ENCODE results near the gene SOX11. TPM values are rescaled to one million over a fixed set of nuclear protein-coding genes. Genes with fewer than 3 reads are reported as not detected.
"Not testable (repeated sequence)": the region's sequence is repeated elsewhere in the genome, so short reads cannot be mapped to it uniquely, and the experiment has no call there.

Gene SOX11
- under 0.01 TPM for total RNA-seq

- Histone ChIP-seq H3K4me1 (ENCODE audit: insufficient read depth, low read length) (no peaks in the 10 kb centered on the region), H3K4me3 (ENCODE audit: low read length) (no peak within 1 kb of the TSS), H3K27me3 (ENCODE audit: insufficient read depth, low read length) (peaks cover 66% of the 10 kb centered on the region), H3K9me3 (ENCODE audit: low read depth, low read length) (no peaks in the 10 kb centered on the region)
Measured at GRCh38 chr2:5691985-5692529, at the start of gene SOX11. Gene SOX11 (plus strand): TSS chr2:5692384. CDS start chr2:5692722, 338 bp downstream.

- H3K4me1 ChIP-seq (ENCODE audit: insufficient read depth, low read length); H3K4me3 ChIP-seq (ENCODE audit: low read length); H3K27me3 ChIP-seq (ENCODE audit: insufficient read depth, low read length); H3K9me3 ChIP-seq (ENCODE audit: low read depth, low read length): not testable (repeated sequence)
Measured at GRCh38 chr2:5652734-5653133, 39.5 kb upstream of the SOX11 start.

GRCh38 chr2:5653756-5654155 lies 38.4 kb upstream of the SOX11 start:
- H3K4me3 ChIP-seq (ENCODE audit: low read length); H3K4me1 ChIP-seq (ENCODE audit: insufficient read depth, low read length); H3K27me3 ChIP-seq (ENCODE audit: insufficient read depth, low read length); H3K9me3 ChIP-seq (ENCODE audit: low read depth, low read length): not testable (repeated sequence)

GRCh38 chr2:5657231-5657630 lies 35.0 kb upstream of the SOX11 start:
- Histone ChIP-seq H3K4me1 (ENCODE audit: insufficient read depth, low read length) (no peaks in the 10 kb centered on the region), H3K9me3 (ENCODE audit: low read depth, low read length) (no peaks in the 10 kb centered on the region), H3K4me3 (ENCODE audit: low read length) (no peak overlapping the region), H3K27me3 (ENCODE audit: insufficient read depth, low read length) (no peaks in the 10 kb centered on the region)

GRCh38 chr2:5660591-5660990 lies 31.6 kb upstream of the SOX11 start:
- Histone ChIP-seq H3K4me3 (ENCODE audit: low read length) (no peak overlapping the region), H3K27me3 (ENCODE audit: insufficient read depth, low read length) (no peaks in the 10 kb centered on the region), H3K4me1 (ENCODE audit: insufficient read depth, low read length) (no peaks in the 10 kb centered on the region), H3K9me3 (ENCODE audit: low read depth, low read length) (no peaks in the 10 kb centered on the region)

- Histone ChIP-seq H3K9me3 (ENCODE audit: low read depth, low read length) (no peaks in the 10 kb centered on the region), H3K27me3 (ENCODE audit: insufficient read depth, low read length) (no peaks in the 10 kb centered on the region), H3K4me1 (ENCODE audit: insufficient read depth, low read length) (no peaks in the 10 kb centered on the region), H3K4me3 (ENCODE audit: low read length) (no peak overlapping the region)
Measured at GRCh38 chr2:5661362-5661761, 30.8 kb upstream of the SOX11 start.

- Histone ChIP-seq H3K9me3 (ENCODE audit: low read depth, low read length) (no peaks in the 10 kb centered on the region), H3K4me1 (ENCODE audit: insufficient read depth, low read length) (no peaks in the 10 kb centered on the region), H3K4me3 (ENCODE audit: low read length) (no peak overlapping the region), H3K27me3 (ENCODE audit: insufficient read depth, low read length) (no peaks in the 10 kb centered on the region)
Measured at GRCh38 chr2:5664278-5664681, 27.9 kb upstream of the SOX11 start.

- Histone ChIP-seq H3K4me3 (ENCODE audit: low read length) (no peak overlapping the region), H3K4me1 (ENCODE audit: insufficient read depth, low read length) (no peaks in the 10 kb centered on the region), H3K27me3 (ENCODE audit: insufficient read depth, low read length) (no peaks in the 10 kb centered on the region), H3K9me3 (ENCODE audit: low read depth, low read length) (no peaks in the 10 kb centered on the region)
Measured at GRCh38 chr2:5665066-5665465, 27.1 kb upstream of the SOX11 start.

- H3K4me1 ChIP-seq (ENCODE audit: insufficient read depth, low read length): no peaks in the 10 kb centered on the region
- no peaks in the 10 kb centered on the region for H3K27me3 ChIP-seq (ENCODE audit: insufficient read depth, low read length)
- no peak overlapping the region for H3K4me3 ChIP-seq (ENCODE audit: low read length)
- H3K9me3 ChIP-seq (ENCODE audit: low read depth, low read length): no peaks in the 10 kb centered on the region
Measured at GRCh38 chr2:5666798-5667197, 25.4 kb upstream of the SOX11 start.

- H3K4me1 ChIP-seq (ENCODE audit: insufficient read depth, low read length); H3K4me3 ChIP-seq (ENCODE audit: low read length); H3K9me3 ChIP-seq (ENCODE audit: low read depth, low read length); H3K27me3 ChIP-seq (ENCODE audit: insufficient read depth, low read length): not testable (repeated sequence)
Measured at GRCh38 chr2:5667655-5668054, 24.5 kb upstream of the SOX11 start.

GRCh38 chr2:5668682-5669250 lies 23.4 kb upstream of the SOX11 start:
- no peaks in the 10 kb centered on the region for H3K4me1 ChIP-seq (ENCODE audit: insufficient read depth, low read length)
- no peaks in the 10 kb centered on the region for H3K9me3 ChIP-seq (ENCODE audit: low read depth, low read length)
- H3K4me3 ChIP-seq (ENCODE audit: low read length): no peak overlapping the region
- H3K27me3 ChIP-seq (ENCODE audit: insufficient read depth, low read length): peaks cover 6% of the 10 kb centered on the region

GRCh38 chr2:5672749-5673144 lies 19.4 kb upstream of the SOX11 start:
- no peak overlapping the region for H3K4me3 ChIP-seq (ENCODE audit: low read length)
- no peaks in the 10 kb centered on the region for H3K9me3 ChIP-seq (ENCODE audit: low read depth, low read length)
- peaks cover 16% of the 10 kb centered on the region for H3K27me3 ChIP-seq (ENCODE audit: insufficient read depth, low read length)
- H3K4me1 ChIP-seq (ENCODE audit: insufficient read depth, low read length): no peaks in the 10 kb centered on the region

GRCh38 chr2:5673145-5674025 lies 18.8 kb upstream of the SOX11 start:
- Histone ChIP-seq H3K4me3 (ENCODE audit: low read length) (no peak overlapping the region), H3K9me3 (ENCODE audit: low read depth, low read length) (no peaks in the 10 kb centered on the region), H3K4me1 (ENCODE audit: insufficient read depth, low read length) (no peaks in the 10 kb centered on the region), H3K27me3 (ENCODE audit: insufficient read depth, low read length) (peaks cover 16% of the 10 kb centered on the region)

- Histone ChIP-seq H3K4me3 (ENCODE audit: low read length) (no peak overlapping the region), H3K27me3 (ENCODE audit: insufficient read depth, low read length) (peaks cover 16% of the 10 kb centered on the region), H3K4me1 (ENCODE audit: insufficient read depth, low read length) (no peaks in the 10 kb centered on the region), H3K9me3 (ENCODE audit: low read depth, low read length) (no peaks in the 10 kb centered on the region)
Measured at GRCh38 chr2:5674026-5674340, 18.2 kb upstream of the SOX11 start.

- H3K9me3 ChIP-seq (ENCODE audit: low read depth, low read length): no peaks in the 10 kb centered on the region
- peaks cover 16% of the 10 kb centered on the region for H3K27me3 ChIP-seq (ENCODE audit: insufficient read depth, low read length)
- no peak overlapping the region for H3K4me3 ChIP-seq (ENCODE audit: low read length)
- H3K4me1 ChIP-seq (ENCODE audit: insufficient read depth, low read length): no peaks in the 10 kb centered on the region
Measured at GRCh38 chr2:5677133-5677532, 15.1 kb upstream of the SOX11 start.

GRCh38 chr2:5683471-5683870 lies 8.7 kb upstream of the SOX11 start:
- Histone ChIP-seq H3K4me1 (ENCODE audit: insufficient read depth, low read length) (no peaks in the 10 kb centered on the region), H3K9me3 (ENCODE audit: low read depth, low read length) (no peaks in the 10 kb centered on the region), H3K27me3 (ENCODE audit: insufficient read depth, low read length) (peaks cover under 1% of the 10 kb centered on the region), H3K4me3 (ENCODE audit: low read length) (no peak overlapping the region)
